ENCODE measurements around the gene SMAD2. TPM values are rescaled to one million over a fixed set of nuclear protein-coding genes. Genes with fewer than 3 reads are reported as not detected.
"Not testable (repeated sequence)": the region's sequence is repeated elsewhere in the genome, so short reads cannot be mapped to it uniquely, and the experiment has no call there.

The SMAD2 gene
- 51.5 TPM for total RNA-seq

DNA sequence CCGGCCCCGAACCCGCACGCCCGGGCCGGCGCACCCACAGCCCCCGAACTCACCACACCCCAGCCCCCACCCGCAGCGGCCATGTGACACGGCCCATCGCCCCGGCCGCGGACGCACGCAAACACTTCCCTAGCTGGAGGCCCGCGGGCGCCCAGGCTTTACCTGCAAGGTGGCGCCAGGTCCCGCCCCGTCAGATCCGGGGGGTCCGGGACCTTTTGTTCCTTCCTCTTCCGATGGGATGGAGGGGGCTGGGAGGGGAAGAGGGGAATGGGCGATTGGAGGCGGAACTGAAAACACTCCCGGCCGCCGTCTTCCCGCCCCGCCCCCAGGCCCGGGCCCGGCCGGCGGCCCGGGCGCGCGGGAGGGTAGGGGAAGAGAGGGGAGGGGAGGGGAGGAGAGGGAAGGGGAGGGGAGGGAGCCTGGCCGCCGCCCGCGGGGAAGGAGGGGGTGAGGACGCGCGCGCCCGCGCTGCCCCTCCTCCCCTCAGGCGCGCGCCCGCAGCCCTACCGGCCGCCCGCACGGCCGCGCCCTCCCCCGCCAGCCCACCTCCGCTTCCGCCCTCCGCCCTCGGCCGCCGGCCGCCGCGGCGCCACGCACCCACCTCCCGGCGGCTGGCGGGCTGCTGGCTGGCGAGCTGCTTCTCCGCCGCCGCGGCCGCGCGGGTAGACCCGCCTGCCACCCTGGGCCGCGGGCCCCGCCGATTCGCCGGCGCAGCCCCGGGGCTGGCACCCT is at the start of gene SMAD2:
Gene SMAD2, minus strand, starts transcription at position 461 of the 732 bp plus-strand sequence. CDS start 33,903 bp downstream, outside the sequence.
- DNase-seq: peak; percentile 72

DNA sequence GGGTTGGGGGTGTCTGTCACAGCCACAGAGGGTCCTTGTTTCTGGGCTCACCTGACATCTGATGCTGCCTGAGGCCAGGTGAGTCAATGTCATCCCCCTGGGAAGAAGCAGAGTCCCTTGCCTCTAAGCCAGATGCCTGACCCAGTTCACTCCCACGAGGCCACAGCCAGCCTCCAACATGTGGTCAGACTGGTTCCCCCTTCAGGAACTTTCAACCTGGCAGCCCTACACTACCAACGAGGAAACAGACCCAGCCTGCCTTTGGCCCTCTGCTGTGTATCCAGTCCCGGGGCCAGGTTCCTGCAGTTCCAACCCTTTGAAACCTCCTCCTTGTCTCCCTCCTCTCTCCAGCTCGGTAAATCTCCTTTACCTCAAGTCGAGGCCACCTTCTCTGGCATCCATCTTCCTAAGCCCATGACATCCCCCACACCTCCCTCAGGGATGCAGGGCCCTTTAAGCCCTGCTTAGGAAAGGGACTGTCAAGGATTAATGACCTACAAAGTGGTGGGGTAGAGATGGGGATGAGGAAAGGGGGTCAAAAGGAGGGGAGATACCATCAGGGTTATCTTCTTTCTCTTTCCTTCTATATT is 49.2 kb upstream of the SMAD2 start:
- no peak for DNase-seq

DNA sequence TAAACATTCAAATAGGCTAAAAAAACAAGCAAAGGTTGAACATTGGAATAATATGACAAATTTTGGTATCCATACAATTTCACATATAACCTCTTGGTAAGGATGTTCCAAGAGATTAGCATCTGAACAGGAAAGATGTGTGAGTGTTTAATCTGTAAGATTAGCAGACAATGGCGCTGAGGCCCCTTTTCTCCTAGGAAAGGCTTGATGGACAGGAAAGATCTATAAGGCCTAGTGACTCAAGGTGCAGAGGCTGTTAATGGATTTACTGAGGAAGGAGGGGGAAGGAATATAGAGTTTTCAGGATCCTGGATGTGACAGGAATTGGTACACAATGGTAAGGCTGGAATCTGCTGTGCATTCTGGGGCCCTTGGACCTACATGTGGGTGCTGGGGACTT is 48.1 kb upstream of the SMAD2 start:
- DNase-seq: no peak

DNA sequence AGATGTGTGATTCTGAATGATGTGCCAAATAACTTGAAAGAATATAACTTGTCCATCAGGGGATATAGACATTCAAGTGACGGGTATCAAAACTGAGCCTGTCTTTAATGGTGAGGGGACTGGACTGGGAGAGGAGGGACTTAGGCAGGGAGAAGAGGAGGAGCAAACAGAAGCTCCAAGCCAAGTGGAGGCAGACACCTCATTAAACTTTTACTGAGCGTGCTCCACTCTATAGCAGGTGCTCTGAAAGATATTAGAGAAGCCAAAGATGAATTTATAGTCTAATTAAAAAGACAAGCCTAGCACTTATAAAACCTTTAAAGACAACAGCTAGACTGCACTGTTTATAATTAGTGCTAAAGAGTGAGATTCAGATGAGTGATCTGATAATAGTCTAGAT is 47.7 kb upstream of the SMAD2 start:
- no peak for DNase-seq

DNA sequence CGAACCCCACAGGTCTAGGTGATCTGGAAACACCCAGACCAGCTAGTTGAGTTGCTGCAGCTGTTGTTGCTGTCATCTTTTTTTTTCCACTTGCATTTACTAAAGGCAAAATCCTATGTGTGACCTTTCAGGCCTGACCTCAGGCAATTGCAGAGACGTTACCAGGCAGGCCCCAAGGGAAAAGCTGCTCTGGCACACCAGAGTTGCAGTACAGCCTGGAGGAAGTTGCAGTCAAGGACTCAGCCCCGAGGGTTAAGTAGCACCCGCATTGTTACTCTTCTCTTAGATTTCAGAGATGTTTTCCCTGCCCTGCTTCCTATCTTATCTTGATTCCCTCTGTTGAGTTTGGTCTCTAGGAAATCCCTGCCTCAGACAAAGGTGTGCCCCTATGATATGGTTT is 45.2 kb upstream of the SMAD2 start:
- DNase-seq: no peak

DNA sequence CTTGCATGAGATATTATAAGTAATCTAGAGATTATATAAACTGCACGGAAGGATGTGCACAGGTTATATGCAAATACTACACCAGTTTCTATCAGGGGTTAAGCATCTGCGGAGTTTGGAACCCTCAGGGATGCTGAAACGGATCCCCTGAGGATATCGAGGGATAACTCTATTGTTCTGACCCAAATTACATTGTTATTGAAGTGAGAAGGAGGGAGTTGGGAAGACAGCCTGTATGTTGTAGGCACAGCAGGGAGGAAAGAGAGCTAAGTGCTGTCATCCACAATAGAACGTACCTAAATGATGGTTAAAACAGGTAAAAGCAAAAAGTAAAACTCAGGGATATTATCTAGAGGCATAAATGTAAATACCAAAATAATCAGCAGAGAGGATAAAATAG is 44.6 kb upstream of the SMAD2 start:
- no peak for DNase-seq

DNA sequence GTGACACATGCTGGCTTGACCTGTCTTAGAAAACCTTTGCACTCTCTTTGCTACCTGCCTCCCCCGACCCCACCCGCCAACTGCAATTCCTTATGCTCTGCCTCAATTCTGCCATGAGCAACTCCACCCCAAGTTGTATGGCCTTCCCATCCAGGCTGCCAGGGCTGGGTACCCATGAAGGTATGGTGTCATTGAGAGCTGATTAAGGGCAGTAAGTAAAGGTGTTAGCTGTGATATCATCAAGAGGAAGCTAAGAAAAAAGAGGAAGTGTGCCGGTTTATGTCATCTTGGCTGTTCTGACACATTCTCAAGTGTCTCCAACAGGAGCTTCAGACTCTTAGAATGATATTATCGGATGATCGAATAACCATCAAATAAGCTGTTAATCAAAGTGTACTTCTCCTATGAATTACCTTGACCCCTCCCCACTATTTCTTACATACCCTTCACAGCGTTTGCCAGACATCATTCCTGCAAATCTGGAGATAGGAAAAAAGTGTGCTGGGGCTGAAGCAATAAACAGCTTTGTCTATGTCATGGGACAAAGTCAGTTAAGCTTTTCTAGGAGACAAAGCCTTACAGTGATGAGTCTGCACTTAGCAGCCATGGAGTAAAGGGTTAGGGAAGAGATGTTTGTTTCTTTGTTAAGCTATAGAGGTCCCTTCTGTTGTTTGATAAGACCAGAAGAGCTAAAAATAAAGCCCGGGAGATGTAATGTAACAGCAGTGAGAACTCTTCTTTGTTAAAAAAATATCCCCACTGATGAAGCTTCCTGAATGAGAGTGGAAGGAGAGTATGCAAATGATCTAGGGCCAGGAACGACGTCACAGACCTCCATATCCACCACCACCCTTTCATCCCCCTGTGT is 40.4 kb upstream of the SMAD2 start:
- no peak for DNase-seq

DNA sequence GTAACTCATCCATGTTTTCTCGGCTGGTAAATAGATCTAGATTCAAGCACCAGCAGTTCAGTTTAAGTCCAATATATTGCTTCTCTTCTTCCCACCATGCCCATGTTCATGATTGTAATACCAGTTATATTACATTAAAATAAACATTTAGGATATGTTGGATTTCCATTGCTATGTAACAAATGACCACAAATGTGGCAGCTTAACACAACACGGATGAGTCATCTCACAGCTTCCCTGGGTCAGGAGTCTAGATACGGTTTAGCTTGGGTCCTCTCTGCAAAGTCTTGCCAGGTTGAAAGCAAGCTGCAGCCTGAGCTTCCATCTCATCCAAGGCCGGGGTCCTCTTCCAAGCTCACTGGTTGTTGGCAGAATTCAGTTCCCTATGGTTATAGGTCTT is 39.4 kb upstream of the SMAD2 start:
- DNase-seq: no peak

DNA sequence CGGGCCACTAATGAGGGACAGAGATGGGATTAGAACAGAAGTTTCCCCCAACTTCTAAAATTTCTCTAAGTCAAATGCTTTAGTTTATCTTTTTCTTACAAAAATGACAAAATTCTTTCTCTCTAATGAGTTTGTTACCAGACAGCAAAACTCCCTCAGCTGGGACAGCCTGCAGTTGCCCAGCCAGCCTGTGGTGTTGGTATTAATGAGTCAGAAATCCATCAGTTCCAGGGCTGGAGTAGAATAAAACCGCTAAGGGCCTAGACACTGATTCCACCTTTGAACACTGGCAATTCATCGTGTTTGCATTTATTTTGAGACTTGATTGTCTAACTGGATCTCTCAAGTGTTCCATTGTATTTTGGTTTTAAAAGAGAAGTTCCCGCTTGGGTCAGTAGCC is 38.3 kb upstream of the SMAD2 start:
- DNase-seq: no peak

DNA sequence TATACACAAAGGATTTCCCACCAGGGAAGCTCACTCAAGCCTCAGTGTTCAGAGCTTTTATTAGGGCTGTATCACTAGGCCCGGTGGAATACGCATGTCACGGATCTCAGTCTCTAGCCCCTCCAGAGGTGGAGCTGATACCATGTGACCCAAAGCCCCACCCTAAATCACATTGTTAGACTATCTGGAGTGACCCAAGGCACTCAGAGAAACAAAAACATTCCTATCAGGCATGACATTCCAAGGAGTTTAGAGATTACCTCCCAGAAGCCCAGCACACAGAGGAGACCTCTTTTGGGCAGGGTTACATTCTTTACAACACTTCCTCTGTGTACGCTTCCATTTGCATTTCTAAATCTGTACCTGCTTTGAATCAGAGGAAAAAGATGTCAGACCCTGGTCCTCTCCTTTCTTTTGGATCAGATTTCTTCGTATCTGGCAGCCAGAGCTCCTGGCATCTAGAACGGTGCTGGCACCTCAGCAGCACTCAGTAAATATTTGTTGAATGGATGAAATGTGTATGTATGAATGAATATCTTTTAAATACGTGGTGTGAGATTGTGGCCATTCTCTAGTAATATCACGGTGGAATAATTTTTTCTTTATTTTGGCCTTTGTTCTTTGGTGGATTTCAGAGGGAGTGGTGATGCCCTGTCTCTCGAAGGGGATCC is 37.7 kb upstream of the SMAD2 start:
- no peak for DNase-seq

DNA sequence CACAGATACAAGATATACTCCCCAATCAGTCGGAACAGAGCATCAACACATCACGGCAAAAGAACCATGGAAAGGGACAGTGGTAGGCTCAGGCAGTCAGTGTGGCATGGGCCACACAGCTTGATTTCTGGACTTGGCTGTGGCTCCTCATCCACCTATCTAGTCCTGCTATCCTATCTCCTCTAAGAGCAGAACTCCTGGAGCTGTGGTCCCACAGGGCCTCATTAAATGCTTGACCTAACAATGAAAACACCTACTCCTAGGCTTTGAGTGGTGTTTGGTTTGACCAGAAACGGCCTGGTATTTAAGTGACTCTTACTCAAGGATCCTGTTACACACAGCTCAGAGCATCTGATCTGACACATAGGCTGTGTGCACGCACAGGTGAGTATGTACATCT is 33.6 kb upstream of the SMAD2 start:
- DNase-seq: no peak

DNA sequence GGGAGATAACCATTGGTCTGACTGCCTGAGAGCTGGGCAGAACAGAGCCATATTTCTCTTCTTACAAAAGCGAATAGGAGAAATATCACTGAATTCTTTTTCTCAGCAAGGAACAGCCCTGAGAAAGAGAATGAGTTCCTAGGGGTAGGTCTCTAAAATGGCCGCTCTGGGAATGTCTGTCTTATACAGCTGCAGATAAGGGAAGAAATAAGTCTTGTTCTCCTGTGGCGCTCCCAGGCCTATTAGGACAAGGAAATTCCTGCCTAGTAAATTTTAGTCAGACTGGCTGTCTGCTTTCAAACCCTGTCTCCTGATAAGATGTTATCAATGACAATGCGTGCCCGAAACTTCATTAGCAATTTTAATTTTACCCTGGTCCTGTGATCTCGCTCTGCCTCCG is 30.5 kb upstream of the SMAD2 start:
- DNase-seq: not testable (repeated sequence)

DNA sequence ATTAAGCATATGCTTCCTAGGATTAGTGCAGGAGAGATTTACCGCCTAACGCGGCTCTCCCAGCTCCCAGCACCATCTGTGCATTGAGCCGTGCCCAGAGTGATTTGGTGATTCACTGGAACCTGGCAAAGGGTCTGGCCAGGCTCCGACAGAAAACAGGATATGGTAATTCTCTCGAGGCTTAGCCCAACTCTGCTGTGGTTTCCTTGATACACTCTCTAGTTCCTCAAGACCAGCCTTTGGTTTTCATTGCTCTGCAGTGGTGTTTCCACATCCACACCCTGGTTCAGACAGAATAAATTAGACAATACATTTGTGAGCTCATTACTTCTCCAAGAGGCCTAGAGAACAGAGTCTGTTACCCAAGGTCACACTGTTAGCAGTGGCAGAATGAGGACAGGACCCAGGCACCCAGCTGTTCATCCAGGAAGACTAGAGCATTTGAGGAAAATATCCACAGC is 23.0 kb upstream of the SMAD2 start:
- DNase-seq: no peak

DNA sequence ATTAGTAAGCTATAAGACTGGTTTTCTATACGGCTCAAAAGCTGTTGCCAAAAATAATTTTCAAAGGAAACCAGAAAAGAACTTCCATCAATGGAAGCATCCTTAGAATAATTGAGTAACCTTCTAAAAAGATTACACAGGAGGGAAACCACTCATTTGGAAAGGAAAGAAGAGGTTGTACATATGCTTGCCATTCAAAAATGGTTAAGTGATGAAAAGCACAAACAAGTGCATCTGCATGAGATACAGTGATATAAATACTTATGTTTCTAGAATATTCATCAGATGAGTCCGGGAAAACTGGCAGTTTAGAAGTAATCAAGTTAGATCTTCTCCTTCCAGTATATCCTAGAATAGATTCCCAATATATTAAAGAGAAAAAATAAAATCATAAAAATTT is 20.1 kb upstream of the SMAD2 start:
- no peak for DNase-seq

DNA sequence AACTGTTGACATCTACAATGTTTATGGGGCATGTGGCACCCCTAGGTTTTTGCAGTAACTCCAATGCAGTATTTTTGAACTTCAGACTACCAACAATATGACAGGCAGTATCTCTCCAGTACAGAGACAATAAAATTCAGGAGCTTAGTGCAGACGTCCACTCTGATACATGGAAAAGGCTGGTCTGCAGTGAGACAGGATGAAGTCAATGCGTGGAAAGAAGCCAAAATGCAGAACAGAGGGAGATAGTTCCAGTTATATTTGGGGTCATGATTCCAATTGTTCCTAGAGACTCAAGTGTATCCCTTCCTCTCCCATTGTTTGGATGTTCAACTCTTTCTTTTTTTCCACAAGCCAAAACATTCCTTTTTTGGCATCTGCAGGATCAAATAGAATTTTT is 18.7 kb upstream of the SMAD2 start:
- no peak for DNase-seq

DNA sequence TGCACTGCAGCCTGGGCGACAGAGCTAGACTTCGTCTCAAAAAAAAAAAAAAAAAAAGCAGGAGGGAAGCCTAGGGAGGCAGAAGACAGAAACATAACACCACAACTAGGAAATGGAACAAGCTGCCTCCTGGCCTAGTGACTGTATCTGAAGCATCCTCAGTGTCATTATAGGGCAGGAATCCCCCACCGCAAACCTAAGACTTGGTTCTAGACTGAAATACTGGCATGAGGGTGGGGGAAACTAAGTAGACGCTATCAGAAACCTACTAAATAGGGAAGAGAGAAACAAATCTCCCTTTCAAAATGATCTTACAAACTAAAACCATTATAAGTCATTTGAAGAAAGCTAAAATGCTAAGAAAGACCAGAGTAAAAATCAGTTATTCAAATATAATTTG is 16.4 kb upstream of the SMAD2 start:
- no peak for DNase-seq

DNA sequence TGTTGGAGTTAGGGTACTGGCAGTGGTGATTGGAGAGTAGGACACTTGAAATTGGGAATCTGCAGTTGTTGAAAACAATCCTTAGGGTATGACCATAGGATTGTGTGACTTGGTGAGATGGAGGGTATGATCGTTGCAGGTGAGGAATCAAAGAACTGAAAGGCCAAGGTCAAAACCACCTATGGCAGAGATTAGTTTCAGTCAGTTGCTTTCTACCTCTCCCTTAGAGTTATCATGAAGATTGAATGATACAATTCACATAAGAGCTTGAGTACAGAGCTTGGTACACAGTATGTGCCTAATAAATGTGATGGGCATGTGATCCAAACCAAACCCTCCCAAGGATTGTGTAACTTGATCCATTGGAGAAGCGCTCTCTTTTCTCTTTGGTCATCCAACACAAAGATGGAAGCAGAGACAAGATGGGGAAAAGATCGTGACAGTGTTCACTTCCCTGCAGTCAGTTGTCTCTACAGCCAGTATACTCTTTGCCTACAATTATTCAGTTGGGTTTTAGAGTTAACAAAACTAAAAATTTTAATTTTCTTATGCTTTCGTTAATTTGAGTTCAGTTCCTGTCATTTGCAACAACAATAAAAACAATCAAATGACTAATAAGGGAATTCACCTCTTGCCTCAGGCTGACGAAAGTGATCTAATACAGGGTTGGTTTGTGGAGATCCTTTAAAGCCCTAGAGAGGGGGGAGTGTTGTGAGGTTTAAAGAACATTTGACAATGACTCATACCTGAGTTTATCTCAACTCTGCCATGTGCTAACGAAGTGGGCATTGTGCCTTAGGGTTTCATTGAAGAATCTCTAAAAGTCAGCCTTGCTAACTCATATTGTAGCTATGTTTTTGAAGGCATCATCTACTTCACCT is 14.8 kb upstream of the SMAD2 start:
- no peak for DNase-seq

DNA sequence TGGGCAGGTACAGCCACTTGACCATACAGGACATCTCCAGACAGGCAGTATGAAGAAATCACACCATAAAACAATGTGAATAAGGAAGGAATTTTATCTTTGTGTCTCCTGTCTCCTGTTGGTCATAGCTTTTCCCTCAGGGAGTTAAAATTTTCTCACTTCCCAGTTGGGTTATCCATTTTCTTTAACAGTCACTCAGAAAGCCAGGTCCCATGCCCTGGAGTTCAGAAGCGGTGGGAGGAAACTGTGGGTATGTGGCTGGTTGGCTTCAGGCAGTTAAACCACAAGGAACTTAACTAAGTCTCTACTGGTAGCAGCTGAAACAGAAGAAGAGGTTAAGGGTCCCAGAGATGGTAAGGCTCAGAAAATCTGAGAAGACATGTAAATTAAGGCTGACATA is 6.5 kb upstream of the SMAD2 start:
- DNase-seq: no peak

DNA sequence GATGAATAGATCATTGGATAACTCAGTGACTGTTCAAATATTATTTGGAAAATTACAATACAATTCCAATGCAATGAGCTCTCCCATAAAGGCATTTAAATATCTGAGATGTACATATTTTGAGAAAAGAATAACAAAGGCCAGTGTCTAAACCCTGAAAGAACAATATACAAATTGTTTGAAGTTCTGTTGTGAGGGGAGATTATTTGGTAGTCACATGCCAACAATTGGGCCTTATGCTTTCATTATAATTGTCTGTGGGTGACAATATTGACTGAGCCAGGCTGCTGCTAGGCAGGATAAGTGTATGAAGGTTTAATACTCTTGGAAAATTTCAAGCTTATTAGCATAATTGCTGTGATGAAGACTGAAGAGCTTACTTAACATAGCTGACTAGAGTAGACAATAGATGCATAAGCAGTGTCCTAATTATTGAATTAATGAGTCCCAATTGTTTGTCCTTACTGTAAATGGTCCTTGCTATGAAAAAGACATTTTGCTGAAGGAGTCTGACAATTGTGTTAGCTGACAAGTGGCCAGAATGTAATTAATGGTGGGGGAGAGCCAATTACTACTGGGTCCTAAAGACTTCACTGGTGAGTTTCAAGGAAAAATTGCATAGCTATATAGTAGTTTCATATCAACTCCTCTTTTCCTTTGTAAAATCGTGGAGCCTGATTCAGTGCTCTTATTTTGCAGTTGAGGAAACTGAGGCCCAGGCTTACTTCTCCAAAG is 5.0 kb upstream of the SMAD2 start:
- no peak for DNase-seq

DNA sequence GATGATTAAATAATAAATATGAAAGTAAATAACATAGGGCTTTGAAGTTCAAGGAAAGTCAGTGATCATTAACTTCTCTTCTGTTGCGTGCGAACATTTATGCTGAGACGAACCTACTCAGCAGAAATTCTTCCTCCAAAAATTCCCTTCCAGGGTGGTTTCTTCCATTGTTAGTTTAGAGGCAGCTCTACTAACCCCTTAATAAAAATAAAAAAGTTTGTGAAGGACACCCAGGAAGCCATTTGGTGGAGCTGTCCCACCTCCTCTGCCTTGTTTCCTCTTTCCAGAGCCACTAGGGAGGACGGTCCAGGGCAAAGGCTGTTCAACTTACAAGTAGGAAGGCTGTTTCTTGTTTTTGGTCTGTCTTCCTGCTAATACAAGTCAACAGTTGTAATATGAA is 2.1 kb upstream of the SMAD2 start:
- no peak for DNase-seq

DNA sequence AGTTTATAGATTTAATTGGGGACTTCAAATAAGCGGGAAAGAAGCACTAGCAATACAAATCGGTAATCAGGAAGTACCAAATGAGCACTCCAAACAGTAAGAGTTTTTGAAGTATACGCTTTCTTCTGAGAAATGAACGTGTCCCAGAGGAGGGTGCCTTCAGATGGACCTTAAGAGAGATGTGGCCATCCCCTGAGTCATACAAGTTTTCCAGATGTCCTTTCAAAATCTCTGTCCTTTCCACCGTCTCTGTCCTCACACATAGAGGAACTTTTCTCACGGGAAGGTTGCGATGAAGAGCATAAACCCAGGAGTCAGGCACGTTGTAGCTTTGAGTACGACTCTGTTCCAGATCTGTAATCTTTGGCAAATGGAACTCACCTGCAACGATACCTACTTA is 1.7 kb upstream of the SMAD2 start:
- no peak for DNase-seq

Measured in skin of body (tissue), 2 donors.